IMR-90 (cell line): ENCODE results near the gene MEGF10. TPM values are rescaled to one million over a fixed set of nuclear protein-coding genes. Genes with fewer than 3 reads are reported as not detected.

Source experiments
- ATAC-seq: fragments of 200-7000 bp; cut with Tn5 transposase; 2 replicates; pipeline ENCODE4 v1.9.1; 2020; ENCODE audit warnings: low read depth, mild to moderate bottlenecking, moderate library complexity
- BruUV-seq: library from RNA; stranded (reverse); fragments of 400-500 nt; replicated peaks from 2 replicates; lab custom pipeline; 2021; lab: Mats Ljungman, UMichigan
- CTCF ChIA-PET: fragments of 300-600 bp; formaldehyde crosslinking; extraction: SDS; loops from one replicate; lab custom pipeline; 2021; ENCODE audit warnings: antibody characterized with exemption; lab: Yijun Ruan, JAX
- POLR2A ChIA-PET: fragments of 300-600 bp; sonication (Branson Sonifier 250); formaldehyde crosslinking; loops from one replicate; lab custom pipeline; 2022; ENCODE audit warnings: antibody characterized with exemption; ENCODE audit not compliant: unreplicated experiment; lab: Charles Lee
- DNase-seq: peaks from one replicate; pipeline ENCODE4 v3.0.0; 2013
- H2AFZ ChIP-seq: replicated peaks from 2 replicates; pipeline ENCODE3; 2013; ENCODE audit warnings: low read length, mild to moderate bottlenecking; ENCODE audit not compliant: poor library complexity
- H2AK5ac ChIP-seq: 2 replicates; pipeline ENCODE4 v1.6.1; 2013; ENCODE audit warnings: low read depth, low read length, inconsistent platforms
- H2AK9ac ChIP-seq: replicated peaks from 2 replicates; pipeline ENCODE3; 2013; ENCODE audit warnings: mild to moderate bottlenecking, low read depth, low read length, moderate library complexity; ENCODE audit not compliant: poor library complexity
- H2BK120ac ChIP-seq: 2 replicates; pipeline ENCODE4 v1.6.1; 2013; ENCODE audit warnings: low read depth, low read length, inconsistent platforms
- H2BK15ac ChIP-seq: 3 replicates; pipeline ENCODE4 v1.6.1; 2013; ENCODE audit warnings: low read depth, low read length, inconsistent platforms
- H2BK20ac ChIP-seq: 2 replicates; pipeline ENCODE4 v1.6.1; 2013; ENCODE audit warnings: low read depth, mild to moderate bottlenecking, inconsistent platforms, low read length, moderate library complexity
- H2BK5ac ChIP-seq: 2 replicates; pipeline ENCODE4 v1.6.1; 2013; ENCODE audit warnings: mild to moderate bottlenecking, low read depth, low read length, inconsistent platforms; ENCODE audit not compliant: poor library complexity, severe bottlenecking
- H3K14ac ChIP-seq: replicated peaks from 2 replicates; pipeline ENCODE4 v1.6.1; 2013; ENCODE audit warnings: low read depth, low read length, inconsistent platforms
- H3K18ac ChIP-seq: 2 replicates; pipeline ENCODE4 v1.6.1; 2013; ENCODE audit warnings: low read depth, low read length, control low read depth
- H3K23ac ChIP-seq: 2 replicates; pipeline ENCODE4 v1.6.1; 2013; ENCODE audit warnings: low read depth, low read length, inconsistent platforms
- H3K27ac ChIP-seq: 2 replicates; pipeline ENCODE4 v1.5.1; 2013; ENCODE audit warnings: mild to moderate bottlenecking, control low read depth, low read length; ENCODE audit not compliant: insufficient read depth
- H3K27me3 ChIP-seq: 2 replicates; pipeline ENCODE4 v1.6.1; 2013; ENCODE audit warnings: low read length; ENCODE audit not compliant: control insufficient read depth, insufficient read depth
- H3K36me3 ChIP-seq: 2 replicates; pipeline ENCODE4 v1.6.1; 2013; ENCODE audit warnings: low read length, mixed read lengths; ENCODE audit not compliant: control insufficient read depth, insufficient read depth
- H3K4ac ChIP-seq: 2 replicates; pipeline ENCODE4 v1.6.1; 2013; ENCODE audit warnings: low read depth, low read length, inconsistent platforms
- H3K4me1 ChIP-seq: 2 replicates; pipeline ENCODE4 v1.6.1; 2013; ENCODE audit warnings: low read length, mixed read lengths; ENCODE audit not compliant: control insufficient read depth, insufficient read depth
- H3K4me2 ChIP-seq: 2 replicates; pipeline ENCODE4 v1.6.1; 2013; ENCODE audit warnings: low read depth, mild to moderate bottlenecking, control low read depth, low read length, moderate library complexity
- H3K4me3 ChIP-seq: 2 replicates; pipeline ENCODE4 v1.5.1; 2013; ENCODE audit warnings: low read depth, mild to moderate bottlenecking, control low read depth, low read length, moderate library complexity; ENCODE audit not compliant: insufficient read depth
- H3K56ac ChIP-seq: 2 replicates; pipeline ENCODE4 v1.6.1; 2013; ENCODE audit warnings: low read length, inconsistent platforms; ENCODE audit not compliant: insufficient read depth; ENCODE audit errors: extremely low read depth
- H3K79me1 ChIP-seq, 2 experiments: 2 replicates each; pipeline ENCODE4 v1.6.1; 2013; ENCODE audit warnings: low read length in 2 of 2, inconsistent platforms in 1 of 2, low read depth in 1 of 2
- H3K9ac ChIP-seq: 2 replicates; pipeline ENCODE4 v1.6.1; 2013; ENCODE audit warnings: low read depth, low read length, control low read depth
- H3K9me1 ChIP-seq: 2 replicates; pipeline ENCODE4 v1.6.1; 2013; ENCODE audit warnings: low read length, inconsistent platforms; ENCODE audit not compliant: insufficient read depth
- H3K9me3 ChIP-seq: 2 replicates; pipeline ENCODE4 v1.6.1; 2013; ENCODE audit warnings: low read length; ENCODE audit not compliant: control insufficient read depth, insufficient read depth
- H4K20me1 ChIP-seq: 2 replicates; pipeline ENCODE4 v1.6.1; 2013; ENCODE audit warnings: low read length, inconsistent platforms; ENCODE audit not compliant: insufficient read depth
- H4K5ac ChIP-seq: 2 replicates; pipeline ENCODE4 v1.6.1; 2013; ENCODE audit warnings: mild to moderate bottlenecking, low read depth, low read length, control low read depth
- H4K8ac ChIP-seq, 2 experiments: 2 replicates each; pipeline ENCODE4 v1.6.1; 2013; ENCODE audit warnings: low read depth in 2 of 2, low read length in 2 of 2, control low read depth in 1 of 2, inconsistent platforms in 1 of 2
- H4K91ac ChIP-seq: 2 replicates; pipeline ENCODE4 v1.6.1; 2013; ENCODE audit warnings: low read depth, low read length, inconsistent platforms; ENCODE audit not compliant: insufficient read depth
- BHLHE40 ChIP-seq: fragments of 150-350 bp; IDR thresholded peaks from 2 replicates; pipeline ENCODE4 v1.6.1; 2016; ENCODE audit warnings: mild to moderate bottlenecking, low read depth, low read length
- CEBPB ChIP-seq: IDR thresholded peaks from 2 replicates; pipeline ENCODE4 v1.6.1; 2012; ENCODE audit warnings: low read depth, low read length, improper control_type of control experiment
- CHD1 ChIP-seq: IDR thresholded peaks from 2 replicates; pipeline ENCODE4 v1.6.1; 2012; ENCODE audit warnings: low read depth, low read length, improper control_type of control experiment
- FOS ChIP-seq: fragments of 150-350 bp; IDR thresholded peaks from 2 replicates; pipeline ENCODE4 v1.6.1; 2016; ENCODE audit warnings: low read depth, low read length
- MAFK ChIP-seq: IDR thresholded peaks from 2 replicates; pipeline ENCODE4 v1.6.1; 2012; ENCODE audit warnings: low read depth, low read length, improper control_type of control experiment
- MAZ ChIP-seq: IDR thresholded peaks from 2 replicates; pipeline ENCODE4 v1.6.1; 2012; ENCODE audit warnings: low read depth, mild to moderate bottlenecking, low read length, improper control_type of control experiment, moderate library complexity, borderline replicate concordance
- MXI1 ChIP-seq: IDR thresholded peaks from 2 replicates; pipeline ENCODE4 v1.6.1; 2012; ENCODE audit warnings: low read depth, mild to moderate bottlenecking, low read length, moderate library complexity, borderline replicate concordance
- NFE2L2 ChIP-seq: fragments of 150-350 bp; IDR thresholded peaks from 2 replicates; pipeline ENCODE4 v1.6.1; 2016; ENCODE audit warnings: low read depth, mild to moderate bottlenecking, low read length
- POLR2A ChIP-seq: IDR thresholded peaks from 2 replicates; pipeline ENCODE4 v1.6.1; 2012; ENCODE audit warnings: mild to moderate bottlenecking, low read depth, low read length
- RAD21 ChIP-seq: IDR thresholded peaks from 2 replicates; pipeline ENCODE4 v1.6.1; 2012; ENCODE audit warnings: low read length, improper control_type of control experiment
- RCOR1 ChIP-seq: IDR thresholded peaks from 2 replicates; pipeline ENCODE4 v1.6.1; 2012; ENCODE audit warnings: mild to moderate bottlenecking, low read length, improper control_type of control experiment; ENCODE audit not compliant: insufficient replicate concordance
- RFX5 ChIP-seq: IDR thresholded peaks from 2 replicates; pipeline ENCODE4 v1.8.0; 2012; ENCODE audit warnings: low read depth, mild to moderate bottlenecking, low read length, moderate library complexity
- SMC3 ChIP-seq: fragments of 150-350 bp; IDR thresholded peaks from 2 replicates; pipeline ENCODE4 v1.6.1; 2016; ENCODE audit warnings: low read depth, mild to moderate bottlenecking, antibody characterized with exemption, low read length, moderate library complexity
- WGBS, 2 experiments: methylation state at CpG; one replicate each; pipeline versions ENCODE4 v1.1.5 to v1.1.7; 2013; ENCODE audit warnings: missing lambda C conversion rate in 2 of 2; ENCODE audit not compliant: insufficient read length in 1 of 2; ENCODE audit errors: extremely low coverage in 2 of 2; 5-methylcytosine and 5-hydroxymethylcytosine counted together
- dilution Hi-C: fragments of 300-500 bp; cut with HindIII; formaldehyde crosslinking; loops from one replicate; pipeline ENCODE4 v1.14.3; 2018; ENCODE audit warnings: low sequenced_read_pairs; ENCODE audit not compliant: unreplicated experiment
- in situ Hi-C: fragments of 300-500 bp; cut with MboI; formaldehyde crosslinking; loops from 3 replicates; pipeline ENCODE4 v1.14.3; 2019; ENCODE audit warnings: low sequenced_read_pairs, inconsistent platforms, mixed read lengths
- intact Hi-C: fragments of 100-400 bp; cut with micrococcal nuclease; formaldehyde crosslinking; loops from 2 replicates; pipeline ENCODE4 v1.10.0; 2022
- polyA plus RNA-seq, 3 experiments: library from polyadenylated mRNA; depleted of rRNA; stranded (reverse); fragments of >200 nt; gene quantifications; 2 replicates each; pipeline ENCODE4 v1.2.3, GENCODE V29; 2012; ENCODE audit warnings: low replicate concordance in 1 of 3
- total RNA-seq: library from RNA; depleted of rRNA; stranded (reverse); fragments of >200 nt; gene quantifications from 2 replicates; pipeline ENCODE4 v1.2.3, GENCODE V29; 2012
- TF ChIP-seq, protein P1 (sequence below): conservative IDR thresholded peaks from 2 replicates; pipeline ENCODE4 v1.5.1; 2012; ENCODE audit warnings: mild to moderate bottlenecking, low read depth, low read length, improper control_type of control experiment
- TF ChIP-seq, protein P2 (sequence below): fragments of 150-350 bp; IDR thresholded peaks from 2 replicates; pipeline ENCODE4 v1.6.1; 2017; ENCODE audit warnings: mild to moderate bottlenecking, antibody characterized with exemption, low read length, low read depth
- TF ChIP-seq, protein P3 (sequence below): fragments of 150-350 bp; IDR thresholded peaks from 2 replicates; pipeline ENCODE4 v1.6.1; 2016; ENCODE audit warnings: low read depth, mild to moderate bottlenecking, low read length, moderate library complexity, borderline replicate concordance

MEGF10 gene
- total and polyA plus RNA-seq, 2 of the 4 experiments (the other 2 are of a cell fraction), result not detected

DNA sequence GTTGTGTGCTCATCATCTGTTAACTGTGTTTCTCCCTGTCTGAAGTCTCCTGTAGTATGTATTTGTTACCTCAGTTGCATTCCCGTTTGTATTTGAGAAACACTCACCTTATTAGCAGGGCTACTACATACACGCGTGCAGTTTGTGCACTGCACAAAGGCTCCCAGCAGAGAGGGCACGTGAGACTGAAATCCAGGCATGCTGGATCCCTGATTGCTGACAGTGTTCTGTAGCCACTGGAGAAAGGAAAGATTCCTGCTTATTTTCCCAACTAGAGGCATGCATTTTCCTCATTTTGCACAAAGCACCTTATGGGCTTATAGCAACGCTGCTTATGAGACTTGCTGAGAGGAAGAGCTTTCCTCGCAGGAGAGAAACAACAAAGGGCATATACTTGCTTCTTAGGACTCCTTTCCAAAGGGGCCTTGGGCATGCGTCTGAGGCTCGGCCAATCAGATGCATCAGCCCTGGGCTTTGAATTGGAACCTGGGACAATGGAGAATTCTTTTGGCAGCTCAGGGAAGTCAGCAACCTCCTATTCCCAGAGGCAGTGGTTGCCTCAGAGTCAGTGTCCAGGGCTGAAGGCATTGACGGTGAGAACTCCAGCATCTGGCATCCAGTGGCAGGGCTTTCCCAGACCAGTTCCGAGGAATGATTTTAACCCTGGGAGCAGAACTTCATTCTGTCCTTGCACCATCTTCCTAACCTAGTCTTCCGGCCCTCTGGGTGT is 9.9 kb upstream of the MEGF10 start:
- H4K5ac ChIP-seq, result no peak overlapping the region
- H3K36me3 ChIP-seq, result no peaks in the 10 kb centered on the region
- no peak for DNase-seq
- H4K8ac ChIP-seq, result no peak overlapping the region
- H2AK9ac ChIP-seq, result no peak overlapping the region
- no peak overlapping the region for H3K14ac ChIP-seq
- H3K4me1 ChIP-seq, result no peaks in the 10 kb centered on the region
- no peaks in the 10 kb centered on the region for H3K79me1 ChIP-seq
- no peaks in the 10 kb centered on the region for H4K20me1 ChIP-seq
- no peak overlapping the region for H2BK120ac ChIP-seq
- dilution Hi-C loops (no loop called here), intact Hi-C loops (no loop called here), in situ Hi-C loops (no loop called here)
- H3K27ac ChIP-seq, result no peak overlapping the region
- no peak overlapping the region for H3K4me2 ChIP-seq
- 68% methylated on average over 4 of the region's 11 CpGs; no CpG with 5 or more reads in 1 of the 2 experiments for WGBS, 2 experiments
- no peaks in the 10 kb centered on the region for H3K9me3 ChIP-seq
- BruUV-seq, result no TSS peak
- no peak overlapping the region for H2BK15ac ChIP-seq
- no peaks in the 10 kb centered on the region for H3K9me1 ChIP-seq
- no peak overlapping the region for H3K4ac ChIP-seq
- H3K9ac ChIP-seq, result no peak overlapping the region
- no peak overlapping the region for H2AFZ ChIP-seq
- peaks cover 18% of the 10 kb centered on the region for H3K27me3 ChIP-seq
- no peak overlapping the region for H4K91ac ChIP-seq
- no peak; the same call in 1 of the 2 replicates for ATAC-seq
- no peak for TF ChIP-seq CHD1
- TF ChIP-seq CEBPB, result no peak
- no peak for TF ChIP-seq SMC3
- no peak for TF ChIP-seq BHLHE40
- TF ChIP-seq POLR2A, result no peak
- TF ChIP-seq NFE2L2, result no peak
- TF ChIP-seq RAD21, result no peak
- TF ChIP-seq, protein P1, sequence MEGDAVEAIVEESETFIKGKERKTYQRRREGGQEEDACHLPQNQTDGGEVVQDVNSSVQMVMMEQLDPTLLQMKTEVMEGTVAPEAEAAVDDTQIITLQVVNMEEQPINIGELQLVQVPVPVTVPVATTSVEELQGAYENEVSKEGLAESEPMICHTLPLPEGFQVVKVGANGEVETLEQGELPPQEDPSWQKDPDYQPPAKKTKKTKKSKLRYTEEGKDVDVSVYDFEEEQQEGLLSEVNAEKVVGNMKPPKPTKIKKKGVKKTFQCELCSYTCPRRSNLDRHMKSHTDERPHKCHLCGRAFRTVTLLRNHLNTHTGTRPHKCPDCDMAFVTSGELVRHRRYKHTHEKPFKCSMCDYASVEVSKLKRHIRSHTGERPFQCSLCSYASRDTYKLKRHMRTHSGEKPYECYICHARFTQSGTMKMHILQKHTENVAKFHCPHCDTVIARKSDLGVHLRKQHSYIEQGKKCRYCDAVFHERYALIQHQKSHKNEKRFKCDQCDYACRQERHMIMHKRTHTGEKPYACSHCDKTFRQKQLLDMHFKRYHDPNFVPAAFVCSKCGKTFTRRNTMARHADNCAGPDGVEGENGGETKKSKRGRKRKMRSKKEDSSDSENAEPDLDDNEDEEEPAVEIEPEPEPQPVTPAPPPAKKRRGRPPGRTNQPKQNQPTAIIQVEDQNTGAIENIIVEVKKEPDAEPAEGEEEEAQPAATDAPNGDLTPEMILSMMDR, result no peak
- no peak for TF ChIP-seq RFX5
- TF ChIP-seq, protein P2, sequence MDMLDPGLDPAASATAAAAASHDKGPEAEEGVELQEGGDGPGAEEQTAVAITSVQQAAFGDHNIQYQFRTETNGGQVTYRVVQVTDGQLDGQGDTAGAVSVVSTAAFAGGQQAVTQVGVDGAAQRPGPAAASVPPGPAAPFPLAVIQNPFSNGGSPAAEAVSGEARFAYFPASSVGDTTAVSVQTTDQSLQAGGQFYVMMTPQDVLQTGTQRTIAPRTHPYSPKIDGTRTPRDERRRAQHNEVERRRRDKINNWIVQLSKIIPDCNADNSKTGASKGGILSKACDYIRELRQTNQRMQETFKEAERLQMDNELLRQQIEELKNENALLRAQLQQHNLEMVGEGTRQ, result no peak
- TF ChIP-seq FOS, result no peak
- TF ChIP-seq MAFK, result no peak
- TF ChIP-seq MAZ, result no peak
- no peak for TF ChIP-seq MXI1
- TF ChIP-seq RCOR1, result no peak
- TF ChIP-seq, protein P3, sequence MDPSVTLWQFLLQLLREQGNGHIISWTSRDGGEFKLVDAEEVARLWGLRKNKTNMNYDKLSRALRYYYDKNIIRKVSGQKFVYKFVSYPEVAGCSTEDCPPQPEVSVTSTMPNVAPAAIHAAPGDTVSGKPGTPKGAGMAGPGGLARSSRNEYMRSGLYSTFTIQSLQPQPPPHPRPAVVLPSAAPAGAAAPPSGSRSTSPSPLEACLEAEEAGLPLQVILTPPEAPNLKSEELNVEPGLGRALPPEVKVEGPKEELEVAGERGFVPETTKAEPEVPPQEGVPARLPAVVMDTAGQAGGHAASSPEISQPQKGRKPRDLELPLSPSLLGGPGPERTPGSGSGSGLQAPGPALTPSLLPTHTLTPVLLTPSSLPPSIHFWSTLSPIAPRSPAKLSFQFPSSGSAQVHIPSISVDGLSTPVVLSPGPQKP, result no peak
- ChIA-PET POLR2A (no interaction called here), CTCF (no interaction called here)
- no peak overlapping the region for H3K4me3 ChIP-seq
- H2BK20ac ChIP-seq, result no peak overlapping the region
- H3K18ac ChIP-seq, result no peak overlapping the region
- no peak overlapping the region for H2BK5ac ChIP-seq
- H2AK5ac ChIP-seq, result no peak overlapping the region
- H3K56ac ChIP-seq, result no peak overlapping the region
- no peak overlapping the region for H3K23ac ChIP-seq
